GM21619 (cell line): ENCODE data around the gene BRD8.
"Not testable (repeated sequence)": the region's sequence is repeated elsewhere in the genome, so short reads cannot be mapped to it uniquely, and the experiment has no call there.

ENCODE experiments used
- ATAC-seq: cut with Tn5 transposase; IDR thresholded peaks from one replicate; pipeline ENCODE4 v1.9.1; 2021; ENCODE audit not compliant: unreplicated experiment

BRD8 gene

DNA sequence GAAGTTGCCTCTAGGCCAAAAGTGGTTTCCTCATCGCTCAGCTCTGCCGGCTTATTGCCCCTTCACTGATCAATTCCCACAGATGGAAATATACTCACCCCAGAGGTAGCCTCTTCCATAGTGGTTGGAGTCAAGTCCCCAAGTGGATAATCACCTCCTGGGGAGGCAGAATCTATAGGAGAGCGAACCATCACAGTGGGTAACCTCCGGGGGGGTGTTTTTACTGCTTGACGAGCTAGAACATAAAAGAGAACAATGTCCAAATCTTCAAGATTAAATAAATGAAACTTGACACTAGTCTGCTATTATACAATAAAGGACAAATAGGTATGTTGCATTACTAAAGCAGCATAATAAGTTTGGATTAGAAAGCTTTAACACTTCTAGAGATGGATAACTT is 9.3 kb downstream of the BRD8 start:
- ATAC-seq: no peak

DNA sequence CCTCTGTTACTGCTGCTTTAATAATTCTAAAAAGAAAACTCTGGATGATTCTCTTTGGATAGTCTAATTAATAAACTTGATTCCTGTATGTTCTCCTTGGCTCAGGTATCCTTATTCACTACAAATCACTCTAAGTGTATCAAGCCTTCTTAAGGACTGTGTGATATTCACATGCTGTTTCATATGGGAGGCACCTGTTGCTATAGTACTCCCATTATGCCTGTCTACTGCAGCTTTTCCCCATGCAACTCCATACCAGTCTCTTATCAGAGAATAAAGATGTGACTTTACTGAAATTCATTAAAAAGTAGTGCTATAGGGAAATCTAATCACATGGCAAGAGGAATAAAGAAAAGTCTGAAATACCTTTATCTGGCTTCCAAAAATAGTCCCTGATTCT is 14.7 kb downstream of the BRD8 start:
- no peak for ATAC-seq

DNA sequence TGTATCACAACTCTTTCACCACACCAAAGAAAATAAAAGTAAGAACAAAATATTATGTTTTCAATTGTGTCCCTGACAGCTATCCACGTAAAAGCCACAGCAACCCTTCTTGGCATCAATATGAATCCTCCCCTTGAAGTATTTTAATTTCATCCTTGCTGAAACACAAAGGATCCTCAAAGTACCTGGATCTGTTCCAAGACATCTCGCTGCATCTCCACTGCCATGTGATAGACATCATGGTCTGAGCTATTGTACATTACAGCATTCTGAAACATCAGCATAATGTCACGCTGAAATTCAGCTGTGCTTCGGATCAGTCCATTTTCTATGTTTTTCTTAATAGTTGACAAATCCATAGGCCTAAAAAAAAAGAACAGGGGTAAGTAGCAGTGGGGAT is 17.7 kb downstream of the BRD8 start:
- no peak for ATAC-seq

- ATAC-seq: no peak
These were observed 18.8 kb downstream of the BRD8 start for GRCh38 chr5:138159666-138160065.

GRCh38 chr5:138157626-138158025 is 20.8 kb downstream of the BRD8 start:
- ATAC-seq: no peak

GRCh38 chr5:138155977-138156376 is 22.5 kb downstream of the BRD8 start:
- not testable (repeated sequence) for ATAC-seq

DNA sequence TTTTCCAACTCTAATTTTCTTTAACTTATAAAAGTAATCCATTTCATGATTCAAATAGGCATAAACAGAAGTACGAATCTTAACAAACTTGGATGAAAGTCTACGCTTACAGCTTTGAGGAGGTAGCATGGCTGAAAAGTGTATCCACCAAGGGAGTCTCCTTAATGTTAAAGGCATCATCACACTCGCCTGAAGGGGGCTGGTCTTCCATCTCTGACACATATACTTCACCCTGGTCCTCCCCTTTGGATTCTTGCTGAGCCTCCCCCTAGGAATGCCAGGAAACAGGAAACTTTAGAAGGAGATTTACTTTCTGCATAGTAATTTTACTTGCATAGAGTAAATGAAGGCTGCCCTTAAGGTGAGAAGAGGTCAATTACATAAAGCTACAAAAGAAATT is 28.9 kb downstream of the BRD8 start:
- ATAC-seq: no peak

DNA sequence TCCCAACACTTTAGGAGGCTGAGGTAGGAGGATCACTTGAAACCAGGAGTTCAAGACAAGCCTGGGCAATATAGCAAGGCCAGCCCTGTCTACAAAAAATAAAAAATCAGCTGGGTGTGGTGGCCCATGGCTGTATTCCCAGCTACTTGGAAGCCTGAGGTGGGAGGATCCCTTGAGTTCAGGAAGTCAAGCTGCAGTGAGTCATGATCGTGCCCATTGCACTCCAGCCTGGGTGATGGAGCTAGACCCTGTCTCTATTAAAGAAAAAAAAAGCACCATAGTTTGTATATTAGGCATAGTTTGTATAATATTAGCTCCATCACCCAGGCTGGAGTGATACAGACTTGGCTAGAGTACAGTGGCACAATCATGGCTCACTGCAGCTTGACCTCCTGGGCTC is 29.6 kb downstream of the BRD8 start:
- no peak for ATAC-seq

GRCh38 chr5:138143578-138143977 is 34.9 kb downstream of the BRD8 start:
- ATAC-seq: not testable (repeated sequence)

GRCh38 chr5:138141734-138142133 is 36.7 kb downstream of the BRD8 start:
- ATAC-seq: no peak

DNA sequence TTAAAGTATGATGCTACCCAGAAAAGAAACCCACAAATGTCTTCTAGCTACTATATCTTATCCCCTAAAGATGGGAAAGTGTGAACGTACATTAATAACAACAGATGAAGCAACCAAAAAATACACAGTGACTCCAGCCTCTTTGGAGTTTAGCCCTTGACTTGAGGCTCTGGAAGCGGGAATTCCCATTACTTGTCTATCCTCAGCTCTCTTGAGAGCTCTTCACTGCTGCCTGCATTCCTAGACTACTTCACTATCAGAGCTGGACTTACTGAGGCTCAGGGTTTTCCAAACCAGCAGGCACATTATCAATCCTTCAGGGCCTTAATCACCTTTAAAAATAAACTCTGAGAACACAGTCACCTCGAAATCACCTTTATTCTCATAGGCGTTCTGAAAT is 38.2 kb downstream of the BRD8 start:
- no peak for ATAC-seq

DNA sequence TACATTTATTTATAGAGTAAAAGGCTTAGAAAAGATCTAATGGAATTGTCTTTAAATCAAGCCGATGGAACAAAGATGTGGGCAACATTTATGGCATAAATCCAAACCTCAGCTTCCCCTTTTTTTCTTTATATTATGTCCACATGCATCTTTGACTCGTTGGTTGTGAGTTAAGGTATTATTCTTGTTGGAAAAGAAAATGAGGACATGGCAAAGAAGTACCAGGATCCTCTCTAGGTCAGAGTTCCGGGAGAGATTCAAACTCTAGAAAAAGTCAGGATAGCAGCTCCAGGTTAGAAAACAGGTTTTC is 38.7 kb downstream of the BRD8 start:
- ATAC-seq: no peak

- ATAC-seq: no peak
These were observed 39.3 kb downstream of the BRD8 start, which contains the start of gene NME5 for GRCh38 chr5:138138949-138139780. TSS of gene NME5 (minus strand) at chr5:138139428. CDS start at chr5:138138780, 648 bp downstream.

DNA sequence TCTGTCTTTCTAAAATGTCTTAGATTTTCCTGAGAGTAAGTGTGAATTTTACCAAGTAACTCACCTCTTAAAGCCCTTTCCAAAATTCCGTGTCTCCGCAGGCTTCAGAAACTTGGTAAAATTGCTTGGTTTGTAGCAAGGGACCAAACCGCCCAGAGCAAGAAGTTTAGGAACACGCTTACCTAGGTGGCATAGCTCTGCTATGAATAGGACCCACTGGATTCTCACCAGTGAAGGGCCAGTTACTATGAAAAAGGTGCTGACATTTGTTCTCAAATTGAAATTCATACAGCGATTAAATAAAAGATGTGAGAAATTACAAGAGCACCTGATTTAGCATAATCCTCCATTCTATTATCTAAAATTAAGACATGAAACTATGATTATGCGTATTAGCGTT is 45.9 kb downstream of the BRD8 start:
- ATAC-seq: no peak

- no peak for ATAC-seq
These were observed 49.1 kb downstream of the BRD8 start for GRCh38 chr5:138129347-138129746.

- ATAC-seq: no peak
These were observed 50.1 kb downstream of the BRD8 start for GRCh38 chr5:138128334-138128733.

DNA sequence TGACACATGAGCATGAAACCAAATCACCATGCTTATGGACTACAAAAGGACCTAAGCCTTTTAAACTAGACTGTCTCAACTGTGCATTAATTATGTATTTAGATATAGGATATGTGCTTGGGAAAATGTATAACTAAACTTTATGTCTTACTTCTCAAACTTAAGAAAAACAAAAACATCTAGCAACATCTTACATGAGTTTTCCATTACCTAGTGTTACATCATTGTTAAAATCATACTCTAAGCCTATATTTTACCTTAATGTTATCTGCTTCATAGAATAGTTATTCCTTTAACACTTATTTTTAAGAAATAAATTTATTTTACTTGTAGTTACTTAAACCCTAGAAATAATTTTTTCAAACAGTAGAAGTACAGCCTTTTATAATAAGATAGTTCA is 63.2 kb downstream of the BRD8 start:
- ATAC-seq: no peak

GRCh38 chr5:138111937-138112336 is 66.5 kb downstream of the BRD8 start:
- ATAC-seq: no peak

DNA sequence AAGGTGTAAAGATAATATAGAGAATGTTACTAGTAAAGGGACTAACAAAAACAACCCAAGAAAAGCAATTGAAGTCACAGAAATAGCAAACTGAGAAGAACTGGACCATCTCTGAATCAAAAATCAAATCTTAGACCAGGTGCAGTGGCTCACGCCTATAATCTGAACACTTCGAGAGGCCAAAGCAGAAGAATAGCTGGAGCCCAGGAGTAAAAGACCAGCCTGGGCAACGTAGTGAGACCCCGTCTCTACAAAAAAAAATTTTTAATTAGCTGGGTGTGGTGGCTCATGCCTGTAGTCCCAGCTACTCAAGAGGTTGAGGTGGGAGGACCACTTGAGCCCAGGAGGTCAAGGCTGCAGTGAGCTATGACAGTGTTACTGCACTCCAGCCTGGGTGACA is 67.2 kb downstream of the BRD8 start:
- ATAC-seq: no peak

- ATAC-seq: no peak
These were observed 68.0 kb downstream of the BRD8 start for GRCh38 chr5:138110266-138110963.

GRCh38 chr5:138109463-138110265 is 68.8 kb downstream of the BRD8 start:
- ATAC-seq: no peak

- no peak for ATAC-seq
These were observed 71.2 kb downstream of the BRD8 start for GRCh38 chr5:138107213-138107612.
